Natural killer cell (primary cell): ENCODE results near the gene CUX1. TPM values are rescaled to one million over a fixed set of nuclear protein-coding genes. Genes with fewer than 3 reads are reported as not detected.

ENCODE experiments used
- ATAC-seq, 3 donors: fragments of 150-1000 bp in 2 of 3; fragments of 200-7000 bp in 1 of 3; cut with Tn5 transposase; 1 replicate in 1 of 3; 2 replicates in 2 of 3; pipeline ENCODE4 v1.10.0; 2021; ENCODE audit warnings: mild to moderate bottlenecking in 2 of 3, moderate library complexity in 2 of 3
- DNase-seq, 2 donors: peaks; one replicate each; pipeline versions ENCODE4 v3.0.0 to v3.0.0-alpha.2; 2013 to 2021; ENCODE audit warnings: mixed read lengths in 1 of 2
- H3K27ac ChIP-seq: one replicate; pipeline ENCODE4 v1.5.1; 2013; ENCODE audit warnings: mild to moderate bottlenecking, low read length
- H3K27me3 ChIP-seq: one replicate; pipeline ENCODE4 v1.6.1; 2013; ENCODE audit warnings: low read length; ENCODE audit not compliant: control insufficient read depth, insufficient read depth
- H3K36me3 ChIP-seq: one replicate; pipeline ENCODE4 v1.6.1; 2013; ENCODE audit warnings: low read length; ENCODE audit not compliant: control insufficient read depth, insufficient read depth
- H3K4me1 ChIP-seq: one replicate; pipeline ENCODE4 v1.6.1; 2013; ENCODE audit warnings: low read length; ENCODE audit not compliant: control insufficient read depth, insufficient read depth
- H3K4me3 ChIP-seq: one replicate; pipeline ENCODE4 v1.5.1; 2013; ENCODE audit warnings: low read length
- H3K9me3 ChIP-seq: one replicate; pipeline ENCODE4 v1.6.1; 2013; ENCODE audit warnings: low read length; ENCODE audit not compliant: control insufficient read depth, insufficient read depth
- H3K27ac Mint-ChIP-seq, 2 donors: one replicate each; pipeline ENCODE4 v1.8.0; 2022; ENCODE audit warnings: mild to moderate bottlenecking in 2 of 2, mixed read lengths in 2 of 2, moderate library complexity in 1 of 2
- H3K27me3 Mint-ChIP-seq, 2 donors: one replicate each; pipeline ENCODE4 v1.8.0; 2022; ENCODE audit warnings: low read depth in 2 of 2, mixed read lengths in 2 of 2
- H3K36me3 Mint-ChIP-seq: one replicate; pipeline ENCODE4 v1.8.0; 2022; ENCODE audit warnings: mixed read lengths
- H3K4me1 Mint-ChIP-seq, 2 donors: one replicate each; pipeline ENCODE4 v1.8.0; 2022; ENCODE audit warnings: mixed read lengths in 2 of 2
- H3K4me3 Mint-ChIP-seq: one replicate; pipeline ENCODE4 v1.8.0; 2022; ENCODE audit warnings: mild to moderate bottlenecking, moderate library complexity, mixed read lengths
- H3K9me3 Mint-ChIP-seq, 2 donors: one replicate each; pipeline ENCODE4 v1.8.0; 2022; ENCODE audit warnings: mixed read lengths in 2 of 2
- CTCF ChIP-seq: fragments of 200-600 bp; IDR thresholded peaks from one replicate; pipeline ENCODE4 v1.8.0; 2022; ENCODE audit warnings: antibody characterized with exemption
- WGBS: methylation state at CpG from one replicate; pipeline ENCODE4 v1.1.7; 2013; ENCODE audit warnings: missing lambda C conversion rate; ENCODE audit not compliant: insufficient coverage; 5-methylcytosine and 5-hydroxymethylcytosine counted together
- intact Hi-C: fragments of 100-400 bp; cut with micrococcal nuclease; formaldehyde crosslinking; loops from one replicate; pipeline ENCODE4 v1.14.2; 2022
- total RNA-seq, 4 donors: library from RNA; stranded (reverse); fragments of 120-200 nt in 1 of 4; gene quantifications; one replicate each; pipeline versions ENCODE4 v1.2.3 to v1.2.4, GENCODE V29; 2013 to 2022

CUX1 gene
- total RNA-seq, 3 donors from 2014 or later (not counting 1 experiment from before 2014, with no cell fraction given): 59.8 to 77.4 (median 73.6) TPM

- H3K36me3 ChIP-seq: peaks cover 6% of the 10 kb centered on the region
- Mint-ChIP-seq H3K9me3 (no peaks in the 10 kb centered on the region), H3K36me3 (no peaks in the 10 kb centered on the region), H3K27me3 (no peaks in the 10 kb centered on the region), H3K4me3 (no peak overlapping the region), H3K4me1 (no peaks in the 10 kb centered on the region), H3K27ac (no peak overlapping the region)
- no peaks in the 10 kb centered on the region for H3K27me3 ChIP-seq
- no peak for TF ChIP-seq CTCF
- H3K9me3 ChIP-seq: no peaks in the 10 kb centered on the region
- WGBS: 95% methylated on average over 10 of the region's 10 CpGs
- intact Hi-C loops: no loop called here
- no peak overlapping the region for H3K4me3 ChIP-seq
- no peak overlapping the region for H3K27ac ChIP-seq
- no peak for ATAC-seq
- no peak for DNase-seq
- no peaks in the 10 kb centered on the region for H3K4me1 ChIP-seq
Observed at GRCh38 chr7:102155821-102156441, 338.5 kb downstream of the CUX1 start.

- Mint-ChIP-seq H3K9me3 (no peaks in the 10 kb centered on the region), H3K27ac (no peak overlapping the region), H3K36me3 (no peaks in the 10 kb centered on the region), H3K4me3 (no peak overlapping the region), H3K27me3 (no peaks in the 10 kb centered on the region), H3K4me1 (no peaks in the 10 kb centered on the region)
- ATAC-seq (no peak), DNase-seq (no peak)
- intact Hi-C loops: no loop called here
- 98% methylated on average over 9 of the region's 9 CpGs for whole genome bisulfite sequencing
- Histone ChIP-seq H3K9me3 (no peaks in the 10 kb centered on the region), H3K4me3 (no peak overlapping the region), H3K4me1 (no peaks in the 10 kb centered on the region), H3K36me3 (peaks cover 6% of the 10 kb centered on the region), H3K27ac (no peak overlapping the region), H3K27me3 (no peaks in the 10 kb centered on the region)
- no peak for TF ChIP-seq CTCF
Observed at GRCh38 chr7:102156867-102157266, 339.4 kb downstream of the CUX1 start.

- no peaks in the 10 kb centered on the region for H3K9me3 ChIP-seq
- ATAC-seq (no peak), DNase-seq (no peak)
- no peak overlapping the region for H3K27ac ChIP-seq
- intact Hi-C loops: no loop called here
- Mint-ChIP-seq H3K4me1 (peaks cover 0 to 5% of the 10 kb centered on the region in 2 donors), H3K27ac (no peak overlapping the region), H3K4me3 (no peak overlapping the region), H3K27me3 (no peaks in the 10 kb centered on the region), H3K9me3 (no peaks in the 10 kb centered on the region), H3K36me3 (no peaks in the 10 kb centered on the region)
- peaks cover 3% of the 10 kb centered on the region for H3K36me3 ChIP-seq
- no peaks in the 10 kb centered on the region for H3K4me1 ChIP-seq
- no peak overlapping the region for H3K4me3 ChIP-seq
- WGBS: 88% methylated on average over 6 of the region's 6 CpGs
- no peaks in the 10 kb centered on the region for H3K27me3 ChIP-seq
- TF ChIP-seq CTCF: no peak
Observed at GRCh38 chr7:102165136-102165535, 347.7 kb downstream of the CUX1 start.

- ATAC-seq (no peak), DNase-seq (no peak)
- Mint-ChIP-seq H3K4me1 (peaks cover 0 to 5% of the 10 kb centered on the region in 2 donors), H3K9me3 (no peaks in the 10 kb centered on the region), H3K4me3 (no peak overlapping the region), H3K27ac (no peak overlapping the region), H3K27me3 (no peaks in the 10 kb centered on the region), H3K36me3 (no peaks in the 10 kb centered on the region)
- intact Hi-C loops: no loop called here
- Histone ChIP-seq H3K36me3 (peaks cover 3% of the 10 kb centered on the region), H3K4me1 (no peaks in the 10 kb centered on the region), H3K27ac (no peak overlapping the region), H3K9me3 (no peaks in the 10 kb centered on the region), H3K27me3 (no peaks in the 10 kb centered on the region), H3K4me3 (no peak overlapping the region)
- WGBS: 90% methylated on average over 6 of the region's 6 CpGs
- no peak for TF ChIP-seq CTCF
Observed at GRCh38 chr7:102167254-102167653, 349.8 kb downstream of the CUX1 start.
